Measurements from ENCODE around the gene MEF2A.

MEF2A gene

DNA sequence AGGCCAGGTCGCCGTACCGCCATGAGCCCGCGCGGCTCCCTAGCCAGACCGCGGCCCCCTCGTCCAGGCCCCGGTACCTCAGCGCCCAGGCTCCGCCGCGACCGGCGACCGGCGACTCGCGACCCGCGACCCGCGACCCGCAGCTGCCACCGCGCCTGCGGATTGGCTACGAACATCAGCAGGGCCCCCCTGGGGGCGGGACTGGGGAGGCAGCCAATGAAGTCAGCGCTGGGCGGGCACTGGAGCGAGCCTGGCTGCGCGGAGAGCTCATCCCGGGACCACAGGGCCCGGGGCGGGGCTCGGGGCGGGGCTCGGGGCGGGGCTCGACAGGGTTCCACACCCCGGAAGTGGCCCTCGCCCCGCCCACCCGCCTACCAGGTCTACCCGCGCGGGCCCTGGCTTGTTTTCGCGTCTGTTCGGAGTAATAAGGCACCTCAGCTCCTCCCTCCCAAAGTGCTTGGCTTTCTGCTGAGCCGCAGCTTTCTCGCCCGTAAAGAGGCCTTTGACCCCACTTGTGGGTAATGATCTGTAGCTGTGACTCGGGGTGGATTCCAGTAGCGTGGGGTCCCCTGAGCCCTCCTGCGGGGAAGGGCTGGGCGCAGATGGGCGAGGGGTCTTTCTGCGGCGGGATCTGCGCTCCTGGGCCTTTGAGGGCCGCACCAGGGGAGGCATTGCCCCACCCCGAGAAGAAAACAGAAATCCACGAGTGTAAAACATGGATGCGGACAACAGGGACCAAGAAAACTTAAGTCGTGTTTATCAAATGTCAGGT is 167.7 kb downstream of the MEF2A start, which contains the start of gene LYSMD4 (continued):
- TF ChIP-seq KLF9 (tag by site-specific recombination; IDR thresholded peaks at IDR 0.05; ENCODE audit: low read depth) (0 out of 2 replicates have a peak, but pooled peaks have one; percentile 11), ZNF654 (tag by site-specific recombination; IDR thresholded peaks at IDR 0.05; ENCODE audit: low read depth) (no peak), ZNF23 (tag by site-specific recombination; IDR thresholded peaks at IDR 0.05; ENCODE audit: borderline replicate concordance) (no peak), ZNF292 (tag by site-specific recombination; IDR thresholded peaks at IDR 0.05; ENCODE audit: borderline replicate concordance, low read depth) (no peak), YY2 (tag by site-specific recombination; IDR thresholded peaks at IDR 0.05) (no peak), ZNF184 (tag by site-specific recombination; IDR thresholded peaks at IDR 0.05) (no peak), SP7 (tag by site-specific recombination; IDR thresholded peaks at IDR 0.05) (peak; percentile 56; the same call in 1 of the 2 replicates), ZNF585B (tag by site-specific recombination; IDR thresholded peaks at IDR 0.05) (no peak), MEIS1 (CRISPR knock-in tag; IDR thresholded peaks at IDR 0.05; ENCODE audit: borderline replicate concordance) (no peak), ZNF19 (tag by site-specific recombination; IDR thresholded peaks at IDR 0.05; ENCODE audit: low read depth) (no peak), ZNF10 (tag by site-specific recombination; IDR thresholded peaks at IDR 0.05) (no peak), ZNF560 (tag by site-specific recombination; IDR thresholded peaks at IDR 0.05; ENCODE audit: borderline replicate concordance) (no peak), ZSCAN16 (tag by site-specific recombination; IDR thresholded peaks at IDR 0.05) (no peak), ZNF530 (tag by site-specific recombination; IDR thresholded peaks at IDR 0.05; ENCODE audit: low read depth) (no peak), GLI4 (tag by site-specific recombination; IDR thresholded peaks at IDR 0.05) (no peak), ZNF138 (tag by site-specific recombination; IDR thresholded peaks at IDR 0.05; ENCODE audit: borderline replicate concordance) (no peak), ZNF514 (tag by site-specific recombination; IDR thresholded peaks at IDR 0.05) (no peak), ZNF133 (tag by site-specific recombination; IDR thresholded peaks at IDR 0.05) (no peak), ZNF350 (tag by site-specific recombination; IDR thresholded peaks at IDR 0.05) (no peak), ZNF121 (tag by site-specific recombination; IDR thresholded peaks at IDR 0.05) (no peak), ZNF561 (tag by site-specific recombination; IDR thresholded peaks at IDR 0.05; ENCODE audit: borderline replicate concordance) (peak; percentile 54; the same call in 1 of the 2 replicates)
- TF ChIP-seq, protein P1, sequence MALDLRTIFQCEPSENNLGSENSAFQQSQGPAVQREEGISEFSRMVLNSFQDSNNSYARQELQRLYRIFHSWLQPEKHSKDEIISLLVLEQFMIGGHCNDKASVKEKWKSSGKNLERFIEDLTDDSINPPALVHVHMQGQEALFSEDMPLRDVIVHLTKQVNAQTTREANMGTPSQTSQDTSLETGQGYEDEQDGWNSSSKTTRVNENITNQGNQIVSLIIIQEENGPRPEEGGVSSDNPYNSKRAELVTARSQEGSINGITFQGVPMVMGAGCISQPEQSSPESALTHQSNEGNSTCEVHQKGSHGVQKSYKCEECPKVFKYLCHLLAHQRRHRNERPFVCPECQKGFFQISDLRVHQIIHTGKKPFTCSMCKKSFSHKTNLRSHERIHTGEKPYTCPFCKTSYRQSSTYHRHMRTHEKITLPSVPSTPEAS (tag by site-specific recombination; IDR thresholded peaks at IDR 0.05), result no peak
- TF ChIP-seq, protein P2, sequence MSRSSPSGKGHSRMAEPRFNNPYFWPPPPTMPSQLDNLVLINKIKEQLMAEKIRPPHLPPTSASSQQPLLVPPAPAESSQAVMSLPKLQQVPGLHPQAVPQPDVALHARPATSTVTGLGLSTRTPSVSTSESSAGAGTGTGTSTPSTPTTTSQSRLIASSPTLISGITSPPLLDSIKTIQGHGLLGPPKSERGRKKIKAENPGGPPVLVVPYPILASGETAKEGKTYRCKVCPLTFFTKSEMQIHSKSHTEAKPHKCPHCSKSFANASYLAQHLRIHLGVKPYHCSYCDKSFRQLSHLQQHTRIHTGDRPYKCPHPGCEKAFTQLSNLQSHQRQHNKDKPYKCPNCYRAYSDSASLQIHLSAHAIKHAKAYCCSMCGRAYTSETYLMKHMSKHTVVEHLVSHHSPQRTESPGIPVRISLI (tag by site-specific recombination; IDR thresholded peaks at IDR 0.05), result no peak
- TF ChIP-seq, protein P3, sequence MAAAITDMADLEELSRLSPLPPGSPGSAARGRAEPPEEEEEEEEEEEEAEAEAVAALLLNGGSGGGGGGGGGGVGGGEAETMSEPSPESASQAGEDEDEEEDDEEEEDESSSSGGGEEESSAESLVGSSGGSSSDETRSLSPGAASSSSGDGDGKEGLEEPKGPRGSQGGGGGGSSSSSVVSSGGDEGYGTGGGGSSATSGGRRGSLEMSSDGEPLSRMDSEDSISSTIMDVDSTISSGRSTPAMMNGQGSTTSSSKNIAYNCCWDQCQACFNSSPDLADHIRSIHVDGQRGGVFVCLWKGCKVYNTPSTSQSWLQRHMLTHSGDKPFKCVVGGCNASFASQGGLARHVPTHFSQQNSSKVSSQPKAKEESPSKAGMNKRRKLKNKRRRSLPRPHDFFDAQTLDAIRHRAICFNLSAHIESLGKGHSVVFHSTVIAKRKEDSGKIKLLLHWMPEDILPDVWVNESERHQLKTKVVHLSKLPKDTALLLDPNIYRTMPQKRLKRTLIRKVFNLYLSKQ (tag by site-specific recombination; IDR thresholded peaks at IDR 0.05; ENCODE audit: borderline replicate concordance), result no peak
- TF ChIP-seq, protein P4, sequence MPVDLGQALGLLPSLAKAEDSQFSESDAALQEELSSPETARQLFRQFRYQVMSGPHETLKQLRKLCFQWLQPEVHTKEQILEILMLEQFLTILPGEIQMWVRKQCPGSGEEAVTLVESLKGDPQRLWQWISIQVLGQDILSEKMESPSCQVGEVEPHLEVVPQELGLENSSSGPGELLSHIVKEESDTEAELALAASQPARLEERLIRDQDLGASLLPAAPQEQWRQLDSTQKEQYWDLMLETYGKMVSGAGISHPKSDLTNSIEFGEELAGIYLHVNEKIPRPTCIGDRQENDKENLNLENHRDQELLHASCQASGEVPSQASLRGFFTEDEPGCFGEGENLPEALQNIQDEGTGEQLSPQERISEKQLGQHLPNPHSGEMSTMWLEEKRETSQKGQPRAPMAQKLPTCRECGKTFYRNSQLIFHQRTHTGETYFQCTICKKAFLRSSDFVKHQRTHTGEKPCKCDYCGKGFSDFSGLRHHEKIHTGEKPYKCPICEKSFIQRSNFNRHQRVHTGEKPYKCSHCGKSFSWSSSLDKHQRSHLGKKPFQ (tag by site-specific recombination; IDR thresholded peaks at IDR 0.05), result no peak
- TF ChIP-seq, protein P5, sequence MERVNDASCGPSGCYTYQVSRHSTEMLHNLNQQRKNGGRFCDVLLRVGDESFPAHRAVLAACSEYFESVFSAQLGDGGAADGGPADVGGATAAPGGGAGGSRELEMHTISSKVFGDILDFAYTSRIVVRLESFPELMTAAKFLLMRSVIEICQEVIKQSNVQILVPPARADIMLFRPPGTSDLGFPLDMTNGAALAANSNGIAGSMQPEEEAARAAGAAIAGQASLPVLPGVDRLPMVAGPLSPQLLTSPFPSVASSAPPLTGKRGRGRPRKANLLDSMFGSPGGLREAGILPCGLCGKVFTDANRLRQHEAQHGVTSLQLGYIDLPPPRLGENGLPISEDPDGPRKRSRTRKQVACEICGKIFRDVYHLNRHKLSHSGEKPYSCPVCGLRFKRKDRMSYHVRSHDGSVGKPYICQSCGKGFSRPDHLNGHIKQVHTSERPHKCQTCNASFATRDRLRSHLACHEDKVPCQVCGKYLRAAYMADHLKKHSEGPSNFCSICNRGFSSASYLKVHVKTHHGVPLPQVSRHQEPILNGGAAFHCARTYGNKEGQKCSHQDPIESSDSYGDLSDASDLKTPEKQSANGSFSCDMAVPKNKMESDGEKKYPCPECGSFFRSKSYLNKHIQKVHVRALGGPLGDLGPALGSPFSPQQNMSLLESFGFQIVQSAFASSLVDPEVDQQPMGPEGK (tag by site-specific recombination; IDR thresholded peaks at IDR 0.05), result 0 out of 2 replicates have a peak, but pooled peaks have one; percentile 9

Measured in HEK293 (cell line).